GM18907 (cell line): ENCODE measurements around the gene SLITRK5.

Experiments
- ATAC-seq: cut with Tn5 transposase; IDR thresholded peaks from one replicate; pipeline ENCODE4 v1.9.1; 2021; ENCODE audit warnings: mild to moderate bottlenecking, moderate library complexity; ENCODE audit not compliant: unreplicated experiment

Gene SLITRK5

GRCh38 chr13:87671031-87671752, at the start of gene SLITRK5:
Gene SLITRK5, plus strand, starts transcription at chr13:87671371. Its CDS starts 4,018 bp downstream, at chr13:87675389.
- ATAC-seq: peak; percentile 97

GRCh38 chr13:87622971-87623370, 48.2 kb upstream of the SLITRK5 start:
- no peak for ATAC-seq

GRCh38 chr13:87656306-87656705, 14.9 kb upstream of the SLITRK5 start:
- no peak for ATAC-seq

- no peak for ATAC-seq
These were observed 9.7 kb upstream of the SLITRK5 start for GRCh38 chr13:87661471-87661870.

- no peak for ATAC-seq
These were observed 4.3 kb upstream of the SLITRK5 start for GRCh38 chr13:87666831-87667230.

- no peak for ATAC-seq
These were observed 3.5 kb upstream of the SLITRK5 start for GRCh38 chr13:87667686-87668085.

GRCh38 chr13:87669379-87669978, 1.7 kb upstream of the SLITRK5 start:
- peak; percentile 46 for ATAC-seq

- ATAC-seq: no peak
These were observed 808 bp downstream of the SLITRK5 start for GRCh38 chr13:87671753-87672605.

- no peak for ATAC-seq
These were observed 3.1 kb downstream of the SLITRK5 start for GRCh38 chr13:87674247-87674738.

GRCh38 chr13:87675851-87676250, 4.7 kb downstream of the SLITRK5 start:
- ATAC-seq: no peak

GRCh38 chr13:87676254-87677042, 5.3 kb downstream of the SLITRK5 start:
- ATAC-seq: no peak

GRCh38 chr13:87677043-87677495, 5.9 kb downstream of the SLITRK5 start:
- ATAC-seq: no peak

GRCh38 chr13:87677496-87678371, 6.6 kb downstream of the SLITRK5 start:
- no peak for ATAC-seq

GRCh38 chr13:87678372-87678752, 7.2 kb downstream of the SLITRK5 start:
- no peak for ATAC-seq

GRCh38 chr13:87680298-87680697, 9.1 kb downstream of the SLITRK5 start:
- ATAC-seq: no peak

- ATAC-seq: no peak
These were observed 13.9 kb downstream of the SLITRK5 start for GRCh38 chr13:87684850-87685742.

- no peak for ATAC-seq
These were observed 25.3 kb downstream of the SLITRK5 start for GRCh38 chr13:87696458-87696857.

- no peak for ATAC-seq
These were observed 27.1 kb downstream of the SLITRK5 start for GRCh38 chr13:87698268-87698667.

- no peak for ATAC-seq
These were observed 38.8 kb downstream of the SLITRK5 start for GRCh38 chr13:87709947-87710346.
